ENCODE results near the gene LMAN1L. TPM values are rescaled to one million over a fixed set of nuclear protein-coding genes. Genes with fewer than 3 reads are reported as not detected.

The LMAN1L gene
- total and polyA plus RNA-seq, 7 donors, result 0.64 to 1.8 TPM; not detected in 5

DNA sequence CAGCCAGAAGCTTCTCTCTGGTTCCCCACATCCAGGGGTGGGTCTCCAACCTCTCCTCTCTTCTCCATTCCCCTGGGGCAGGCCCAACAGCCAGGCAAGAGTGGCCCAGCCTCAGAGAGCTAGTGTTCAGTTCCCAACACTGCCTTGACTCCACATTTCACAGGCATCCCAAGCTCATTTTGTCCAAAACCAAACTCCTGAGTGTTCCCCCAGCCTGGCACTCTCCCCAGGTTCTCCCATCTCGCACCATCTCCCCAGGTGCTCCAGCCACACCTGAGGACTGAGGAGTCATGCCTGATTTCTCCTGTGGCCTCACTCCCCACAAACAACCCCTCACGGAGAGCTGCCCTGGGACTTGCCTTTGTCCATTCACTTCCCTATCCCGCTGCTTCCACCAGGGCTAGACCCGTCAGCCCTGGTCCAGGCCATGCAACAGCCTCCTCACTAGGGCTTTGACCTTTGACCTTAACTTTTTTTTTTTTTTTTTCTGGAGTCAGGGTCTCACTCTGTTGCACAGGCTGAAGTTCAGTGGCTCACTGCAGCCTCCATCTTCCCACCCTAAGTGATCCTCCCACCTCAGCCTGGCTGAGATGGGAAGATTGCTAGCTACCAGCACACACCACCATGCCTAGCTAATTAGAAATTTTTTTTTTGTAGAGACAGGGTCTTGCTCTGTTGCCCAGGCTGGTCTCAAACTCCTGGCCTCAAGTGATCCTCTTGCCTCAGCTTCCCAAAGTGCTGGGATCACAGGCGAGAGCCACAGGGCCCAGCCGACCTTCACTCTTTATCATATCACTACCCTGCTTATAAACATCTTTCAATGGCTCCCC, 34.7 kb upstream of the LMAN1L start:
- DNase-seq, result no peak
- TF ChIP-seq POLR2AphosphoS5 (IDR thresholded peaks at IDR 0.05) (no peak), EP300 (IDR thresholded peaks at IDR 0.05) (no peak), POLR2A (IDR thresholded peaks at IDR 0.05) (no peak)
- TF ChIP-seq, protein P1, sequence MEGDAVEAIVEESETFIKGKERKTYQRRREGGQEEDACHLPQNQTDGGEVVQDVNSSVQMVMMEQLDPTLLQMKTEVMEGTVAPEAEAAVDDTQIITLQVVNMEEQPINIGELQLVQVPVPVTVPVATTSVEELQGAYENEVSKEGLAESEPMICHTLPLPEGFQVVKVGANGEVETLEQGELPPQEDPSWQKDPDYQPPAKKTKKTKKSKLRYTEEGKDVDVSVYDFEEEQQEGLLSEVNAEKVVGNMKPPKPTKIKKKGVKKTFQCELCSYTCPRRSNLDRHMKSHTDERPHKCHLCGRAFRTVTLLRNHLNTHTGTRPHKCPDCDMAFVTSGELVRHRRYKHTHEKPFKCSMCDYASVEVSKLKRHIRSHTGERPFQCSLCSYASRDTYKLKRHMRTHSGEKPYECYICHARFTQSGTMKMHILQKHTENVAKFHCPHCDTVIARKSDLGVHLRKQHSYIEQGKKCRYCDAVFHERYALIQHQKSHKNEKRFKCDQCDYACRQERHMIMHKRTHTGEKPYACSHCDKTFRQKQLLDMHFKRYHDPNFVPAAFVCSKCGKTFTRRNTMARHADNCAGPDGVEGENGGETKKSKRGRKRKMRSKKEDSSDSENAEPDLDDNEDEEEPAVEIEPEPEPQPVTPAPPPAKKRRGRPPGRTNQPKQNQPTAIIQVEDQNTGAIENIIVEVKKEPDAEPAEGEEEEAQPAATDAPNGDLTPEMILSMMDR (IDR thresholded peaks at IDR 0.05), result no peak
- Histone ChIP-seq H3K9me3 (no peaks in the 10 kb centered on the region), H3K36me3 (no peaks in the 10 kb centered on the region), H3K4me3 (no peak overlapping the region), H3K27me3 (no peaks in the 10 kb centered on the region), H3K27ac (peak overlapping the region in 1 of 4 donors; percentile 26), H3K4me1 (peaks cover 0 to 25% (median 14%) of the 10 kb centered on the region in 4 donors)
- WGBS, 2 donors, result 68 to 75% methylated on average over 6 of the region's 6 CpGs
- intact Hi-C loops (cut with DNase I), result no loop called here

DNA sequence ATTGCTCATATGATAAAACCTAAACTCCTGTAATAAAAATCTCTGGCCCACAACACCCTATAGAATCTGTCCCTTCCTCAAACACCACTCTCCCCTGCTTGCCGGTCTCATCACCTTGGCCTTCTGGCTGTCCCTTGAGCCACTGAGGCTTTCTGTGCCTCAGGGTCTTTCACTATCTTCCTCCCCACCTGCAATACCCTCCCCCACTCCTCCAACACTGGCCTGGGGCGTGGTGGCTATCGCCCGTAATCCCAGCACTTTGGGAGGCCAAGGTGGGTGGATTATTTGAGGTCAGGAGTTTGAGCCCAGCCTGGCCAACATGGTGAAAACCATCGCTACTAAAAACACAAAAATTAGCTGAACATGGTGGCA, 34.0 kb upstream of the LMAN1L start:
- H3K27me3 ChIP-seq, result no peaks in the 10 kb centered on the region
- H3K4me1 ChIP-seq, result peaks cover 0 to 31% (median 20%) of the 10 kb centered on the region in 4 donors
- H3K4me3 ChIP-seq, result no peak overlapping the region
- no peaks in the 10 kb centered on the region for H3K9me3 ChIP-seq
- H3K27ac ChIP-seq, result no peak overlapping the region
- no peak for DNase-seq
- intact Hi-C loops (cut with DNase I), result no loop called here
- no peaks in the 10 kb centered on the region for H3K36me3 ChIP-seq
- WGBS, 2 donors, result 77 to 90% methylated on average over 5 of the region's 5 CpGs
- TF ChIP-seq, protein P1 (IDR thresholded peaks at IDR 0.05), result no peak
- TF ChIP-seq POLR2A (IDR thresholded peaks at IDR 0.05) (no peak), POLR2AphosphoS5 (IDR thresholded peaks at IDR 0.05) (no peak), EP300 (IDR thresholded peaks at IDR 0.05) (no peak)

DNA sequence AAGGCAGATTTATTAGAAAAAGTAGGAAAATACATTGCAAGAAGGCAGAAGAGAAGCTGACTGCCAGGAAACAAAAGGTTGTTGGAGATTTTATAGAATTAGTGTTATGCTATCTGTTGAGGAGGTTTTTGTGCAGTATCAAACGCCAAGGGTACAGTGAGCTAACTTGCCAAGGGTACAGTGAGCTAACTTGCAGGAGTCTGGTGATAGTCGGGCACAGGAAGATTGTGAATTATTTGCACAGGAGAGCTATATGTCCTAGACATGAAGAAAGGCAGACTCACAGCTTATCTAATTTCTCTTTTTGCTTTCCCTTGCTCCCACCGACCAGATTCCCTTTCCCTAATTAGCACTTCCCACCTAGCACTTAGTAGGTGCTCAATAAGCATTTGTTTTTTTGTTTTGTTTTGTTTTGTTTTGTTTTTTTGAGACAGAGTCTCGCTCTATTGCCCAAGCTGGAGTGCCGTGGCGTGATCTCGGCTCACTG, 33.4 kb upstream of the LMAN1L start:
- H3K27ac ChIP-seq, result no peak overlapping the region
- no peaks in the 10 kb centered on the region for H3K36me3 ChIP-seq
- intact Hi-C loops (cut with DNase I), result no loop called here
- no peak for TF ChIP-seq EP300 (IDR thresholded peaks at IDR 0.05)
- TF ChIP-seq POLR2AphosphoS5 (IDR thresholded peaks at IDR 0.05), result no peak
- TF ChIP-seq, protein P1 (IDR thresholded peaks at IDR 0.05), result no peak
- no peak for TF ChIP-seq POLR2A (IDR thresholded peaks at IDR 0.05)
- H3K4me3 ChIP-seq, result no peak overlapping the region
- 40 to 56% methylated on average over 7 of the region's 7 CpGs for WGBS, 2 donors
- DNase-seq, result no peak
- H3K27me3 ChIP-seq, result no peaks in the 10 kb centered on the region
- peaks cover 0 to 37% (median 27%) of the 10 kb centered on the region in 4 donors for H3K4me1 ChIP-seq
- H3K9me3 ChIP-seq, result no peaks in the 10 kb centered on the region

DNA sequence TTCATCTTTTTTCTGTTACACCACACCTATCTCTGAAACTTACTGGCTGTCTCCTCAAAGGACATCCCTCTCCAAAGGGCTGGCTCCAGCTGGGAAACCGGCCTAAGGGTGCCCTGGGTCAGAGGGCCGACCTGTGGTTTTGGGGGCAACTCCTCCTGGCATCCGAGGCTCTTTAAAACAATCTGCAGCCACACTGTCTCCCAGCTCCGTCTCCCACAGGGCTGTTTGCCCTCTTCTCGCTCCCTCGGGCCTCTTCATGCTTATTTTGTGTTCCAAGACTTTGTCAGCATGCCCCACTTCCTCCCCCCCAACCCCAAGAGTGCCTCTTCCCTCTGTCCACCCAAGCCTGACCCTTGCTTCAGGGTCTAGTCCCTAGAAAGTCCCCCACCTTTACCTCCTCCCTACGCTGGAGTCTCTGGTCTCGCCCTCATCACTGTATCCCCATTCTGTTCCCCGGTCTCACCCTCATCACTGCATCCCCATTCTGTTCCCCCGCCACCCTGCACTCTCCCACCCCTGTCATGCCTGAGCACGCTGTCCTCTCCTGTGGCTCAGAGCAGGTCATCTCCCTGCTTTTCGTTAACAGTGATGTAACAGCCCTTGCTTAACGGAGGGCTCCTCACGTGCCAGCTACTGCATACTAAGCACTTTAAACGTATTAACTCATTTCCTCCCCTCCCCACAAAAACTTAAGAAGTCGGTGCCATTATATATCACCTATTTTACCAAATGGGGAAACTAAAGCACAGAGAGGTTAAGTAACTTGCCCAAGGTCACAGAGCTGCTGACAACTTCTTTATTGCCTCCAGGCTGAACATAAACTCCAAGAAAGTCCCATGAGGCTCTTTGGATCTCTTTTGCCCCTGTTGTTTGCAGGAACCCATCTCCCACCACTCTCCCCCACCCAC, 31.9 kb upstream of the LMAN1L start:
- intact Hi-C loops (cut with DNase I), result loop anchor here (5.0 kb wide), 2 partner anchors 122 to 238 kb away; partner anchors contain the start of gene ARID3B
- peak overlapping the region in 2 of 4 donors; percentile 85 to 92 for H3K4me3 ChIP-seq

More for the DNA sequence above, 31.9 kb upstream of the LMAN1L start:
- 31 to 35% methylated on average over 16 of the region's 16 CpGs for WGBS, 2 donors
- no peak for TF ChIP-seq POLR2A (IDR thresholded peaks at IDR 0.05)
- no peak for TF ChIP-seq POLR2AphosphoS5 (IDR thresholded peaks at IDR 0.05)
- no peak for TF ChIP-seq EP300 (IDR thresholded peaks at IDR 0.05)
- TF ChIP-seq, protein P1 (IDR thresholded peaks at IDR 0.05), result no peak
- no peaks in the 10 kb centered on the region for H3K36me3 ChIP-seq
- peaks cover 0 to 53% (median 40%) of the 10 kb centered on the region in 4 donors for H3K4me1 ChIP-seq
- DNase-seq, result no peak
- H3K9me3 ChIP-seq, result no peaks in the 10 kb centered on the region
- H3K27ac ChIP-seq, result peak overlapping the region in 1 of 4 donors; percentile 31
- H3K27me3 ChIP-seq, result no peaks in the 10 kb centered on the region
